Colonic mucosa (tissue), 4 donors: ENCODE results near the gene SUMO2. TPM values are rescaled to one million over a fixed set of nuclear protein-coding genes. Genes with fewer than 3 reads are reported as not detected.

Experiments
- DNase-seq: peaks from one replicate; pipeline ENCODE4 v3.0.0-alpha.2; 2020
- H3K27ac ChIP-seq: fragments of 200-600 bp; one replicate; pipeline ENCODE4 v1.8.0; 2021
- H3K27me3 ChIP-seq: fragments of 200-600 bp; one replicate; pipeline ENCODE4 v1.8.0; 2021
- H3K36me3 ChIP-seq: fragments of 200-600 bp; one replicate; pipeline ENCODE4 v1.8.0; 2021
- H3K4me1 ChIP-seq: fragments of 200-600 bp; one replicate; pipeline ENCODE4 v1.8.0; 2021; ENCODE audit warnings: mild to moderate bottlenecking
- H3K4me3 ChIP-seq: fragments of 200-600 bp; one replicate; pipeline ENCODE4 v1.8.0; 2021
- H3K9ac ChIP-seq, 2 donors: one replicate each; pipeline ENCODE4 v1.7.0; 2013; ENCODE audit warnings: control low read depth in 2 of 2, low read depth in 2 of 2, low read length in 2 of 2
- H3K9me3 ChIP-seq: fragments of 200-600 bp; one replicate; pipeline ENCODE4 v1.8.0; 2021
- intact Hi-C: fragments of 100-400 bp; cut with DNase I; formaldehyde crosslinking; loops from one replicate; pipeline ENCODE4 v1.14.1; 2022
- total RNA-seq, 2 donors: library from RNA; stranded (reverse); fragmentation: NEBNext Ultra II Directional in 1 of 2; extraction: Animal tissue kit (Norgen Biotek cat#: 25700) in 1 of 2; gene quantifications; one replicate each; pipeline ENCODE4 v1.2.1, GENCODE V29; 2021
- TF ChIP-seq, protein P1 (sequence below): fragments of 200-600 bp; IDR thresholded peaks from one replicate; pipeline ENCODE4 v1.8.0; 2022; ENCODE audit warnings: antibody characterized with exemption, mild to moderate bottlenecking
- donor health status: healthy.
- donor health status: DM: no; HTN: no; CAD: no.
- donor health status: DM: no; HTN: no; CAD: no.

SUMO2 gene
- total RNA-seq, 2 donors from 2014 or later = 298 to 319 TPM

DNA sequence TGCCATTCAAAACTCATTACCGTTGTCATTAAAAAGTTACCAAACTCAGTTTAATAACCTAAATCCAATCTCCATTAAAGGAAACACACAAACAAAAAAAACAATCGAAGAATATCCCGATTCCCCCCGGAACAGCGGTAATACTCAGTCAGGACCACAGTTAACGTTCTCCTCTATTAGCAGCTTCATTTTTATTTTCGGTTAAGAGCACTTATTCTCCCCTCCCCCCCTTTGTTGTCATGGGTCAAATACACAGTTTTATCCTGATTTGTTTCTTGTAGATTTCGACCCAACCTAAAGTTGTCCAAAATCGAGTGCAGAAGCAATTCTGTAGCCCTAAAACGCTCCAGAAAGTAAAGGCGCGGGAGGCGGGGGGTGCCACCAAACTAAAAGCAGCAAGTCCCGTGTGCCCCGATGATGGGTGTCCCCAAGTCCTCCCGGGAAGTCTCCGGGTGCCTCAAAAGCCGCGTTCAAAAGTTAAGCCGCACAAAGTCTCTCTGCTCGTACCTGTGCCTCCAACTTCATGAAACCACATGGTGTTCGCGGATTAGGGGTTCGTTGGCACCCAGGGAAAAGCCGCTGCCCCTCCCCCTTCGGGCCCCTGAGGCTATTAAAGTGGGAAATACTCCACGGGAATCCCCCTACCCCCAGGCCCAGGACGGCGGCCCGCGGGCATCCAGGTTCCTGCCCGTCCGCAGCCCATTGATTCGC lies 996 bp downstream of the SUMO2 start:
- DNase-seq = peak; percentile 49
- Histone ChIP-seq H3K27me3 (no peaks in the 10 kb centered on the region), H3K36me3 (no peaks in the 10 kb centered on the region), H3K4me3 (peak overlapping the region; percentile 94), H3K9ac (peak overlapping the region; percentile 93 to 94), H3K27ac (peak overlapping the region; percentile 99), H3K9me3 (no peaks in the 10 kb centered on the region), H3K4me1 (peaks cover 3% of the 10 kb centered on the region)
- TF ChIP-seq, protein P1, sequence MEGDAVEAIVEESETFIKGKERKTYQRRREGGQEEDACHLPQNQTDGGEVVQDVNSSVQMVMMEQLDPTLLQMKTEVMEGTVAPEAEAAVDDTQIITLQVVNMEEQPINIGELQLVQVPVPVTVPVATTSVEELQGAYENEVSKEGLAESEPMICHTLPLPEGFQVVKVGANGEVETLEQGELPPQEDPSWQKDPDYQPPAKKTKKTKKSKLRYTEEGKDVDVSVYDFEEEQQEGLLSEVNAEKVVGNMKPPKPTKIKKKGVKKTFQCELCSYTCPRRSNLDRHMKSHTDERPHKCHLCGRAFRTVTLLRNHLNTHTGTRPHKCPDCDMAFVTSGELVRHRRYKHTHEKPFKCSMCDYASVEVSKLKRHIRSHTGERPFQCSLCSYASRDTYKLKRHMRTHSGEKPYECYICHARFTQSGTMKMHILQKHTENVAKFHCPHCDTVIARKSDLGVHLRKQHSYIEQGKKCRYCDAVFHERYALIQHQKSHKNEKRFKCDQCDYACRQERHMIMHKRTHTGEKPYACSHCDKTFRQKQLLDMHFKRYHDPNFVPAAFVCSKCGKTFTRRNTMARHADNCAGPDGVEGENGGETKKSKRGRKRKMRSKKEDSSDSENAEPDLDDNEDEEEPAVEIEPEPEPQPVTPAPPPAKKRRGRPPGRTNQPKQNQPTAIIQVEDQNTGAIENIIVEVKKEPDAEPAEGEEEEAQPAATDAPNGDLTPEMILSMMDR = no peak
- intact Hi-C loops = no loop called here

DNA sequence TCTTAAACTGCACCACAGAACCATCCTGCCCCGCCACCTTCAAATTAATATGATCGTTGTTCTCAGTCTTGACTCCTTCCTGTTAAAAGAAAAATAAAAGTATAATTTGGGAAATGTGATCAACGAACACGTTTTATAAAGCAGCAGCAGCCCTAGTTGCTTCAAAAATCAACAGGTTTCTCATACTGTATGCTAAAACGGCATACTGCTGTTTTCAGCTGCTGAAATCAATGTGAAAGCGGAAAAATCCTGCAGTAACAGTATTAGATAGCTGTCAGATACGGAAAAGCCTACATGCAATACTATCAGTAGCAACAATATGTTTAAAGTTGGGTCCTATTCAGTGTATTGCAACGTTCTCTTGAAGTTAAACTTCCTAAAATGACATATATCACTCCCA lies 1.6 kb downstream of the SUMO2 start:
- Histone ChIP-seq H3K9ac (peak overlapping the region in 1 of 2 donors; percentile 94), H3K4me1 (peaks cover 3% of the 10 kb centered on the region), H3K9me3 (no peaks in the 10 kb centered on the region), H3K4me3 (peak overlapping the region; percentile 94), H3K27me3 (no peaks in the 10 kb centered on the region), H3K36me3 (peaks cover 2% of the 10 kb centered on the region), H3K27ac (peak overlapping the region; percentile 99)
- TF ChIP-seq, protein P1 = no peak
- no peak for DNase-seq
- intact Hi-C loops = no loop called here

DNA sequence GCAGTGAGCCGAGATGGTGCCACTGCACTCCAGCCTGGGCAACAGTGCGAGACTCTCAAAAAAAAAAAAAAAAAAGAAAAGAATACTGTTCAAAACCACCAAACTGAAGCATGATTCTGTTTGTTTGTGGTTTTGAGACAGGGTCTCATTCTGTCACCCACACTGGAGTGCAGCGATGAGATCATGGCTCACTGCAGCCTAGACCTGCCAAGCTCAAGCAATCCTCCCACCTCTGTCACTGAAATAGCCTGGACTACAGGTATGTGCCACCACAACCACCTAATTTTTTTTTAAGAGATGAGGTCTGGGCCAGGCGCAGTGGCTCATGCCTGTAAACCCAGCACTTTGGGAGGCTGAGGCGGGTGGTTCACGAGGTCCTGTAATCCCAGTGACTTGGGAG lies 4.3 kb downstream of the SUMO2 start:
- Histone ChIP-seq H3K4me1 (peaks cover 3% of the 10 kb centered on the region), H3K4me3 (no peak overlapping the region), H3K36me3 (peaks cover 18% of the 10 kb centered on the region), H3K9ac (no peak overlapping the region), H3K9me3 (no peaks in the 10 kb centered on the region), H3K27ac (no peak overlapping the region), H3K27me3 (no peaks in the 10 kb centered on the region)
- no peak for DNase-seq
- intact Hi-C loops = no loop called here
- TF ChIP-seq, protein P1 = no peak

DNA sequence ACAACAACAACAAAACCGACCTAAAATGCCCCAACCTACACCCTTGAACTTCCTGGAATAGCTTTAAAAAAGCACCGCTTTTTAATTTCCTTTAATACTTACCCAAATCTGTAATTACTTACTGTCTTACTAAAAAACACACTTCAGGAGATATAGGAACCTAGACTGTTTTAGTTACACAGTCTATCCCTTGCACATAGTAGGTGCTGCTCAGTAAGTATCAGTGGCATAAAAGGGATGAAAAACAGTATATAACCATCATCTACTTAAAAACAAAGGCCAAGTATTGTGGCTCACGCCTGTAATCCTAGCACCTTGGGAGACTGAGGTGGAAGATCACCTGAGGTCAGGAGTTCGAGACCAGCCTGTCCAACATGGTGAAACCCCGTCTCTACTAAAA lies 6.1 kb downstream of the SUMO2 start:
- no peaks in the 10 kb centered on the region for H3K9me3 ChIP-seq
- DNase-seq = no peak
- H3K9ac ChIP-seq = no peak overlapping the region
- H3K4me1 ChIP-seq = no peaks in the 10 kb centered on the region
- intact Hi-C loops = no loop called here
- peaks cover 26% of the 10 kb centered on the region for H3K36me3 ChIP-seq
- no peaks in the 10 kb centered on the region for H3K27me3 ChIP-seq
- TF ChIP-seq, protein P1 = no peak
- no peak overlapping the region for H3K27ac ChIP-seq
- H3K4me3 ChIP-seq = no peak overlapping the region

DNA sequence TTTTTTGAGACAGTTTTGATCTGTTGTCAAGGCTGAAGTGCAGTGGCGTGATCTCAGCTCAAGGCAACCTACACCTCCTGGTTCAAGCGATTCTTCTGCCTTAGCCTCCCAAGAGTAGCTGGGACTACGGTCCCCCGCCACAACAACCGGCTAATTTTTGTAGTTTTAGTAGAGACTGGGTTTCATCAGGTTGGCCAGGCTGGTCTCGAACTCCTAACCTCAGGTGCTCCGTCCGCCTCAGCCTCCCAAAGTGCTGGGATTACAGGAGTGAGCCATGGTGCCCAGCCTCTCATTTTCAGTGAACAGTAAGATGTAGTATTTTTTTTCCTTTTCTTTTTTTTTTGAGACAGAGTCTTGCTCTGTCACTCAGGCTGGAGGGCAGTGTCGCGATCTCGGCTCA lies 7.8 kb downstream of the SUMO2 start:
- no peak overlapping the region for H3K4me3 ChIP-seq
- H3K9ac ChIP-seq = no peak overlapping the region
- H3K27me3 ChIP-seq = no peaks in the 10 kb centered on the region
- no peak for DNase-seq
- no peaks in the 10 kb centered on the region for H3K9me3 ChIP-seq
- intact Hi-C loops = loop anchor here (5.0 kb wide), 1 partner anchor 63 kb away; no protein-coding TSS in a partner anchor
- TF ChIP-seq, protein P1 = no peak
- no peak overlapping the region for H3K27ac ChIP-seq
- H3K36me3 ChIP-seq = peaks cover 26% of the 10 kb centered on the region
- no peaks in the 10 kb centered on the region for H3K4me1 ChIP-seq
